A172 (cell line): Measurements from ENCODE around the gene QRSL1. TPM values are rescaled to one million over a fixed set of nuclear protein-coding genes. Genes with fewer than 3 reads are reported as not detected.
A peak's percentile ranks its signal among the peaks of the same experiment; 100 is the strongest.
"Not testable (repeated sequence)": the region's sequence is repeated elsewhere in the genome, so short reads cannot be mapped to it uniquely, and the experiment has no call there.

ENCODE experiments used
- DNase-seq: peaks from one replicate; pipeline ENCODE4 v3.0.0-alpha.2; 2015; ENCODE audit warnings: low spot score
- total RNA-seq: library from RNA; depleted of rRNA; stranded (reverse); fragments of >200 nt; shearing (Covaris generic); gene quantifications from 2 replicates; pipeline ENCODE4 v1.2.3, GENCODE V29; 2014

QRSL1 gene
- total RNA-seq, 1 experiment from 2014 or later = 15.4 TPM

GRCh38 chr6:106622412-106622811 lies 7.0 kb upstream of the QRSL1 start:
- no peak for DNase-seq

GRCh38 chr6:106623039-106623438 lies 6.3 kb upstream of the QRSL1 start:
- no peak for DNase-seq

GRCh38 chr6:106626485-106626884 lies 2.9 kb upstream of the QRSL1 start:
- DNase-seq = no peak

GRCh38 chr6:106627760-106628159 lies 1.6 kb upstream of the QRSL1 start:
- not testable (repeated sequence) for DNase-seq

- DNase-seq = no peak
Measured at GRCh38 chr6:106628658-106629102, 698 bp upstream of the QRSL1 start.

- DNase-seq = no peak
Measured at GRCh38 chr6:106629859-106630163, 433 bp downstream of the QRSL1 start.

- no peak for DNase-seq
Measured at GRCh38 chr6:106630366-106630765, 988 bp downstream of the QRSL1 start.

- DNase-seq = peak; percentile 18
Measured at GRCh38 chr6:106631346-106631745, 2.0 kb downstream of the QRSL1 start.

GRCh38 chr6:106634565-106634964 lies 5.2 kb downstream of the QRSL1 start:
- no peak for DNase-seq

GRCh38 chr6:106637051-106637716 lies 7.8 kb downstream of the QRSL1 start:
- DNase-seq = no peak

GRCh38 chr6:106637717-106638341 lies 8.5 kb downstream of the QRSL1 start:
- DNase-seq = no peak

GRCh38 chr6:106639812-106640211 lies 10.4 kb downstream of the QRSL1 start:
- no peak for DNase-seq

- no peak for DNase-seq
Measured at GRCh38 chr6:106642476-106642875, 13.1 kb downstream of the QRSL1 start.

- DNase-seq = no peak
Measured at GRCh38 chr6:106643061-106643460, 13.7 kb downstream of the QRSL1 start.

GRCh38 chr6:106648651-106649308 lies 19.4 kb downstream of the QRSL1 start:
- DNase-seq = no peak

- no peak for DNase-seq
Measured at GRCh38 chr6:106658469-106658868, 29.1 kb downstream of the QRSL1 start.

- no peak for DNase-seq
Measured at GRCh38 chr6:106659859-106660258, 30.5 kb downstream of the QRSL1 start.

GRCh38 chr6:106662458-106662857 lies 33.1 kb downstream of the QRSL1 start:
- DNase-seq = no peak

- DNase-seq = no peak
Measured at GRCh38 chr6:106666282-106667021, 37.1 kb downstream of the QRSL1 start.

- DNase-seq = no peak
Measured at GRCh38 chr6:106667022-106667402, 37.6 kb downstream of the QRSL1 start.

- no peak for DNase-seq
Measured at GRCh38 chr6:106670236-106670635, 40.9 kb downstream of the QRSL1 start.

GRCh38 chr6:106671651-106672050 lies 42.3 kb downstream of the QRSL1 start:
- no peak for DNase-seq
